Upper lobe of right lung (tissue), 1 donor: ENCODE results near the gene ESPNL. TPM values are rescaled to one million over a fixed set of nuclear protein-coding genes. Genes with fewer than 3 reads are reported as not detected.

ENCODE experiments used
- ATAC-seq: fragments of 200-7000 bp; cut with Tn5 transposase; one replicate; pipeline ENCODE4 v1.9.1; 2020; ENCODE audit warnings: mild to moderate bottlenecking, moderate library complexity
- DNase-seq: peaks from one replicate; pipeline ENCODE4 v3.0.0-alpha.2; 2020
- H3K27ac ChIP-seq: fragments of 200-600 bp; one replicate; pipeline ENCODE4 v1.8.0; 2022
- H3K27me3 ChIP-seq: fragments of 200-600 bp; one replicate; pipeline ENCODE4 v1.8.0; 2022; ENCODE audit warnings: mild to moderate bottlenecking
- H3K36me3 ChIP-seq: fragments of 200-600 bp; one replicate; pipeline ENCODE4 v1.8.0; 2022
- H3K4me1 ChIP-seq: fragments of 200-600 bp; one replicate; pipeline ENCODE4 v1.8.0; 2022
- H3K4me3 ChIP-seq: fragments of 200-600 bp; one replicate; pipeline ENCODE4 v1.8.0; 2022; ENCODE audit warnings: mild to moderate bottlenecking
- H3K9me3 ChIP-seq: fragments of 200-600 bp; one replicate; pipeline ENCODE4 v1.8.0; 2022
- CTCF ChIP-seq: fragments of 200-600 bp; IDR thresholded peaks from one replicate; pipeline ENCODE4 v1.8.0; 2022; ENCODE audit warnings: antibody characterized with exemption
- intact Hi-C: fragments of 100-400 bp; cut with DNase I; formaldehyde crosslinking; loops from one replicate; pipeline ENCODE4 v1.11.0; 2022
- total RNA-seq: library from RNA; stranded (reverse); fragmentation: NEBNext Ultra II Directional; extraction: Animal tissue kit (Norgen Biotek cat#: 25700); gene quantifications from one replicate; pipeline ENCODE4 v1.2.1, GENCODE V29; 2021
- donor health status: DM: no; HTN: yes; CAD: no; lungs with severe emphysema.

The ESPNL gene
- total RNA-seq, 1 donor from 2014 or later, result 0.35 TPM

- peaks cover 25% of the 10 kb centered on the region for H3K36me3 ChIP-seq
- no peaks in the 10 kb centered on the region for H3K9me3 ChIP-seq
- TF ChIP-seq CTCF, result no peak
- no peaks in the 10 kb centered on the region for H3K27me3 ChIP-seq
- DNase-seq (no peak), ATAC-seq (no peak)
- H3K4me3 ChIP-seq, result no peak overlapping the region
- no peaks in the 10 kb centered on the region for H3K4me1 ChIP-seq
- intact Hi-C loops, result no loop called here
- no peak overlapping the region for H3K27ac ChIP-seq
Observed at GRCh38 chr2:238081150-238081549, 19.0 kb upstream of the ESPNL start.

- H3K4me1 ChIP-seq, result no peaks in the 10 kb centered on the region
- intact Hi-C loops, result no loop called here
- no peak for TF ChIP-seq CTCF
- ATAC-seq (no peak), DNase-seq (no peak)
- no peaks in the 10 kb centered on the region for H3K27me3 ChIP-seq
- no peak overlapping the region for H3K4me3 ChIP-seq
- H3K9me3 ChIP-seq, result no peaks in the 10 kb centered on the region
- H3K36me3 ChIP-seq, result peaks cover 25% of the 10 kb centered on the region
- no peak overlapping the region for H3K27ac ChIP-seq
Observed at GRCh38 chr2:238081561-238081960, 18.6 kb upstream of the ESPNL start.

- Histone ChIP-seq H3K4me3 (no peak overlapping the region), H3K9me3 (no peaks in the 10 kb centered on the region), H3K4me1 (no peaks in the 10 kb centered on the region), H3K27ac (no peak overlapping the region), H3K27me3 (no peaks in the 10 kb centered on the region), H3K36me3 (peaks cover 25% of the 10 kb centered on the region)
- intact Hi-C loops, result no loop called here
- DNase-seq (no peak), ATAC-seq (no peak)
- TF ChIP-seq CTCF, result no peak
Observed at GRCh38 chr2:238082151-238082550, 18.0 kb upstream of the ESPNL start.

- Histone ChIP-seq H3K27me3 (no peaks in the 10 kb centered on the region), H3K4me1 (no peaks in the 10 kb centered on the region), H3K4me3 (no peak overlapping the region), H3K27ac (no peak overlapping the region), H3K36me3 (peaks cover 25% of the 10 kb centered on the region), H3K9me3 (no peaks in the 10 kb centered on the region)
- intact Hi-C loops, result no loop called here
- DNase-seq, result no peak
- ATAC-seq, result no peak
- no peak for TF ChIP-seq CTCF
Observed at GRCh38 chr2:238082827-238083226, 17.3 kb upstream of the ESPNL start.

- no peak for DNase-seq
- Histone ChIP-seq H3K27ac (no peak overlapping the region), H3K9me3 (no peaks in the 10 kb centered on the region), H3K4me1 (no peaks in the 10 kb centered on the region), H3K36me3 (peaks cover 25% of the 10 kb centered on the region), H3K27me3 (no peaks in the 10 kb centered on the region), H3K4me3 (no peak overlapping the region)
- intact Hi-C loops, result no loop called here
- ATAC-seq, result no peak
- no peak for TF ChIP-seq CTCF
Observed at GRCh38 chr2:238083919-238084318, 16.2 kb upstream of the ESPNL start.

GRCh38 chr2:238084761-238085160, 15.4 kb upstream of the ESPNL start:
- no peak for ATAC-seq
- Histone ChIP-seq H3K9me3 (no peaks in the 10 kb centered on the region), H3K4me3 (no peak overlapping the region), H3K27me3 (no peaks in the 10 kb centered on the region), H3K4me1 (no peaks in the 10 kb centered on the region), H3K27ac (no peak overlapping the region), H3K36me3 (peaks cover 25% of the 10 kb centered on the region)
- peak; percentile 10 for DNase-seq
- TF ChIP-seq CTCF, result no peak
- intact Hi-C loops, result no loop called here
